SH-SY5Y (cell line): Measurements from ENCODE around the gene OGFR.

Experiments
- GATA2 ChIP-seq: IDR thresholded peaks from 2 replicates; pipeline ENCODE4 v1.6.1; 2011; ENCODE audit warnings: mild to moderate bottlenecking, low read depth, low read length
- GATA3 ChIP-seq: IDR thresholded peaks from 2 replicates; pipeline ENCODE4 v1.6.1; 2011; ENCODE audit warnings: low read depth, mild to moderate bottlenecking, low read length, moderate library complexity

DNA sequence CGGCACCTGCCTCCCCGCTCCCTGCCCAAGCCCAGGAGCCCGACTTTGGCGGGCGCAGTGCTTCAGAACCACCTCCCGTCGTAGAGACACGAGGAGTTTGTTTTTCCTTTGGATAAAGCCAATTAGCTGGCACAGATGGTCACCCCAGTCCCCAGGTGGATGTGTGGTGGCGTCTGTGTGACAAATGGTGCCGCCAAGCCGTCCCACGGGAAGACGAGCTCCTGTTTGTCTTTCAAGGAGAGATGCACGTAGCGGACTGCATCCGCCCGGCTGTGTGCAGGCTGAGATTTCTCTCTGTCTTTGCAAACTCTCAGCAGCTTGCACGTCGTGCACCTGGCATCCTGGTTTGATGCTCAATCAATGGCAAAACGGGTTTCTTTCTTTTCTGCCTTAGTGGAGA is 24.4 kb upstream of the OGFR start:
- TF ChIP-seq GATA2 (no peak), GATA3 (no peak)
